GM19025 (cell line): Measurements from ENCODE around the gene PER3.
"Not testable (repeated sequence)": the region's sequence is repeated elsewhere in the genome, so short reads cannot be mapped to it uniquely, and the experiment has no call there.

Source experiments
- ATAC-seq: cut with Tn5 transposase; IDR thresholded peaks from one replicate; pipeline ENCODE4 v1.9.1; 2021; ENCODE audit warnings: mild to moderate bottlenecking, low read depth, moderate library complexity; ENCODE audit not compliant: unreplicated experiment

Gene PER3

GRCh38 chr1:7777591-7777990 is 6.5 kb upstream of the PER3 start:
- ATAC-seq: no peak

DNA sequence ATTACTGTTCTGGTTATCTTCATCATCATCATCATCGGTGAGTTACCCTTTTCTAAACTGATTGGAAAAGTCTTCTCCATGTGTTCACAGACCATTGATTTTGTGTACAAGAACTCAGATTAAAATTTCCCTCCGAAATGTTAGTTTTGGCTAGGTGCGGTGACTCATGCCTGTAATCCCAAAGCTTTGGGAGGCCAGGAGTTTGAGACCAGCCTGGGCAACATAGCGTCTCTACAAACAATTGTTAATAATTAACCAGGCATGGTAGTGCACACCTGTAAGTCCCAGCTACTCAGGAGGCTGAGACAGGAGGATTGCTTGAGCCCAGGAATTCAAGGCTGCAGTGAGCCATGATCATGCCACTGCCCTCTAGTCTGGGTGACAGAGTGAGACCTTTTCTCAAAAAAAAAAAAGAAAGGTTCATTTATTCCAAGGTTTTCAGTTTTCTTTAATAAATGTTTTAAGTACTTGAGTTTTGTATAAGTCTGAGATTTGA is 5.9 kb upstream of the PER3 start:
- no peak for ATAC-seq

- ATAC-seq: no peak
These were observed 3.1 kb upstream of the PER3 start for GRCh38 chr1:7780976-7781375.

DNA sequence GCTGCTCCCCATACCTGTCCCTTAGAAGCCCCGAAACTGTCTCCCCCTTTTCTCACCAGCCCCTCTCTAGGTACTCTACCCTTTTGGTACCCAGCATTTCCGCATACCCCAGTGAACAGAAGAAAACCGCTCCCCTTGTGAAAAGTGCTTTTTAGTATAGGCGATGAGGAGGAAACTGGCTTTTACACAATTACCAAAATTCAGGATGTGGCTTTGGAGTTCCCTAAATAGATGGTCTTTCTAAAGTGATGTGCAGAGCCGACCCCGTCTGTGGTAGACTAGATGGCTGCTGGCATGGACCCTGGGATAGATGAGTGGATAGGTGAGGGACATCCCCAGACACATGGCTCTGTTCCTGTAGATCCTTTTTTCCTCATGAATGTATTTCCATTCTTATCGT is 2.6 kb upstream of the PER3 start:
- no peak for ATAC-seq

- ATAC-seq: no peak
These were observed 2.1 kb upstream of the PER3 start for GRCh38 chr1:7781923-7782495.

GRCh38 chr1:7783178-7783711 is 846 bp upstream of the PER3 start:
- ATAC-seq: no peak

DNA sequence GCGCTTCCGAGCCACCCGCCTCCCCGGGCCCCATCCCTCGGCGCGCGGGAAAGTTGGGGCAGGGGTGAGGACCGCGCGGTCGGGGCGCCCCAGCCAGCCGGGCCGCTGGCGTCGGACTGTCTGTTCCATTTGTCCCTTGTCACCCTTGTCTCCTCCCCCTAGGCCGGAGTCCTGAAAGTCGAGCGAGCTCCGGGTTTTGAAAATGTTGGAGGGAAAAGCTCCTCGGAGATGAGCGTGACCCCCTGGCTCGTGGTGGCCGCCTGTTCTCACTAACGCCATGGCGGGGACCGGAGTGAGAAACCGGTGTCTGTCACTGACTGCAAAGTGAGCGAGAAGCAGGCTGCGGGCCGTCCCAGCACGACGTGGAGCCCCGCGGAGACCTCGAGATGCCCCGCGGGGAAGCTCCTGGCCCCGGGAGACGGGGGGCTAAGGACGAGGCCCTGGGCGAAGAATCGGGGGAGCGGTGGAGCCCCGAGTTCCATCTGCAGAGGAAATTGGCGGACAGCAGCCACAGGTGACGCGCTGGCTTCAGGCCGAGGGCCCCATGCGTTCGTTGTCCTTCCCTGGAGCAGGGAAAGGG is 491 bp downstream of the PER3 start:
- ATAC-seq: no peak

- ATAC-seq: no peak
These were observed 1.0 kb downstream of the PER3 start for GRCh38 chr1:7785108-7785507.

DNA sequence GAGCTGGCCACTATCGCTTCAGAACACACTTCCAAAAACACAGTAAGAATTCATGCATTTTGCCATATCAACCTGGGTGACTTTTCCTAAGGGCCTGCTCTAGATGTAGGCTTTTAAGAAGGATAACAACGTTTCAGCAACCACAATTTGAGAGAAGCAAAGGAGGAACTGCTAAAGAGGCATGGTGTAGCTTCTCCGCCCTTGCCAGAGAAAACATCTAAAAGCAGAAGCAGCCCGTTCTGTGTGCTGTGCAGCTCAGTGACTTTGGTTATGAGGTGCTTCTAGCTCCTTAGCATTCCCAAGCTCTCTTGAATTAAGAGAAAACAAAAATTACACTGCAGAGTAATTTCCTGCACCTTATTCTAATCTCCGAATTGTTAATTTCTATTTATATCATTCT is 2.7 kb downstream of the PER3 start:
- ATAC-seq: no peak

DNA sequence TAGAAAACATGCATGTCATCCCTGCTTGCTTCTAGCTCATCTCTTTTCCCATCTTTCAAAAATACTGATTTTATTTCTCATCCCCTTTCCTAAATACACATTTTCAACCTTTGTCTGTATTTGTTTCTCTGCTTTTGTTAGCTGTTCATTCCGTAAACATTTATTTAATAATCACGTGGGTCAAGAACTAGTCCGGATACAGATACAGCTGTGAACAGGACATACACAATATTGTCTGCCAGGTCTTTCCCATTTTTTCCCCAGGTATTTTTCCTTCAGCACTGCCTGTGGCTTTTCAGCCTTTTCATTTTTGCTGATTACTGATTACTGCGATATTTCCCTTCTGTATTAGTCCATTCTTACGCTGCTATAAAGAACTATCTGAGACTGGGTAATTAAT is 5.7 kb downstream of the PER3 start:
- no peak for ATAC-seq

- not testable (repeated sequence) for ATAC-seq
These were observed 6.9 kb downstream of the PER3 start for GRCh38 chr1:7791027-7791426.

GRCh38 chr1:7795406-7795805 is 11.3 kb downstream of the PER3 start:
- no peak for ATAC-seq

DNA sequence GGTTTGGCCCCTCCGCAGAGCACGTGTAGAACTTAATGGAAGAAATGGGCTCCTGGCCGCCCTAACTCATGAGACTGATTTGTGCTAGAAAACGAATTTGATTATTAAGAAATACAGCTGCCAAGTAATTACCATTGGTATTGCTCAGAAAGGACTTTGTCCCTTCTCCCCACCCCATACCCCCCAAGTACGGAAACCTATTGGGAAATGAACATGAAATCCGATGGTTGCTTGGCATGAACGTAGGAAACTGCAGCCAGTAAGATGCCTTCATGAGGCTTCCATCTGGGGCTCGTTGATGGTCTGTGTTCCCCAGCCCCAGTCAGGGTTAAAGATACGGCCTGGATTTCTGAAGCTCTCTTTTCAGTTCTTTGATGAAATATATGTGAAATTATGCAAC is 21.4 kb downstream of the PER3 start:
- no peak for ATAC-seq

GRCh38 chr1:7808253-7808844 is 24.3 kb downstream of the PER3 start:
- ATAC-seq: no peak

DNA sequence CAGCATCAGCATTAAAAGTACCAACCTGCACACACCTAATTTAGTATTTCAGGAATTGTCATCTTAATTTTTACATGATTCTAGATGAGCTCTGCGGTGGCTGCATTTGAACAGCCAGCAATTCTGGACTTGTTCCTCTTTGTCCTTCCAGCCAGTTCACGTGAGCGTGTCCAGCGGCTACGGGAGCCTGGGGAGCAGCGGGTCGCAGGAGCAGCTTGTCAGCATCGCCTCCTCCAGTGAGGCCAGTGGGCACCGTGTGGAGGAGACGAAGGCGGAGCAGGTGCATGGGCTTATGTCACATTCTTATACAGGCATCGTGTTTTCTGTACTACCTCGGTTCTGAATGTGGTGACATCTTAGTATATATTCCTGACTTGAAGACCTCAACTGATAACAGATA is 25.7 kb downstream of the PER3 start:
- ATAC-seq: no peak

DNA sequence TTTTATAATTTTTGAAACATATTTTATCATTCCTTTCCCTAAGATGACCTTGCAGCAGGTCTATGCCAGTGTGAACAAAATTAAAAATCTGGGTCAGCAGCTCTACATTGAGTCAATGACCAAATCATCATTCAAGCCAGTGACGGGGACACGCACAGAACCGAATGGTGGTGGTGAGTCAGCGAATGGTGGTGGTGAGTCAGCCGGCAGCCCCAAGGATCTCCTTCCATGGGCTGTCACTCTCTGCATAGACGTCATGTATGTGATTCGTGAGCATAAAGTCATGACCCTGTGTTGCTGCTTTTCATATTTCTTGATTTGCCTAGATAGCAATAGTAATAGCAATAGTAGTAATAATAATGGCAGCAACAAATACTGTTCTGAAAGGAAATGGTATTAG is 26.3 kb downstream of the PER3 start:
- no peak for ATAC-seq

GRCh38 chr1:7811476-7811875 is 27.4 kb downstream of the PER3 start:
- no peak for ATAC-seq

DNA sequence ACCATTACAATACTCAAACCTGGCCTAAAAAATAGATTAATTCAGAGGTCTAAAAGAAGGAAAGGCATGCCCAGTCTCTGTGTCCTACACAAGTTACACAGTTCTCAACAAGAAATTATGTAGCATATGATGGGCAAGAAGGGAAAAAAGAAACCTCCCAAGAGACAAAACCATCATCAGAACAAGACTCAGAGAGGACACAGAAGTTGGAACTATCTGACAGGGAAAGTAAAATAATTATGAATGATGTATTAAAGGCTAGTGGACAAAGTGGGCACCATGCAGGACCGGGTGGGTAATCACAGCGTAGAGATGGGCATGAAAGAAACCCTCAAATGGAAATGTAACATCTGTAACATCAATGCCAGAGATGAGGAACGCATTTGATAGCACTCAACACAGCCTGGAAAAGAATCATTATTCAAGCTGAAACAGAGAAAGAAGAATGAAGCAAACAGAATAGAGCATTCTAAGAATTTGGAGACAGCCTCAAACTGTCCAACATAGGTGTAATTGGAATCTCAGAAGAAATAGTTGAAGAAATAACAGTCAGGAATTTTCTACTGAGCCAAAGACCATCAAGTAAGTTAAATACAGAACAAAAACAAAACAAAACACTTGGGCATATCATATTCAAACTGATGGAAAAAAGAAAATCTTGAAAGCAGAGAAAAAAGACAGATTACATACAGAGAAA is 29.7 kb downstream of the PER3 start:
- ATAC-seq: no peak

DNA sequence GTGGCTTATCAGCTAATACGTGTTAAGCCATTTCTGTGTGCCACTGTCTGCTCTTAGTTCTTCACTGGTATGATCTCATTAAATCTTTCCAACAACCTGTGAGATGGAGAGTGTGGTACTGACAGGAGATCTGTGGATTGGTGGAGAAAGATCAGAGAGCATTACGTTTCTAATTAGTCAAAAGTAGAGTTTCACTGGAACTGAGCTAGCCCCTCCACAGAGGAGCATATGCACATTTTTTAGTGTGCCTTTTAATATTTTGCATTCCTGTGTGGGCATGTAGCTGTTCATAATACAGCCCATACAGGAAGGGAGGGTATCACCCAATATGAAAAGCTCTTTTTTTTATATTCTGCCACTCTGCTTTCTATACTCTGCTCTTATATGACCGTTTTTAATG is 37.2 kb downstream of the PER3 start:
- no peak for ATAC-seq

GRCh38 chr1:7824701-7825100 is 40.6 kb downstream of the PER3 start:
- no peak for ATAC-seq

GRCh38 chr1:7826363-7826762 is 42.3 kb downstream of the PER3 start:
- no peak for ATAC-seq
